OCI-LY1 (cell line): ENCODE measurements around the gene LCN2.
A peak's percentile ranks its signal among the peaks of the same experiment; 100 is the strongest.

Source experiments
- H2AFZ ChIP-seq: fragments of 200-600 bp; sonication (generic), shearing (Covaris generic); 2 replicates; pipeline ENCODE4 v1.6.0; 2014; ENCODE audit warnings: antibody characterized with exemption, mild to moderate bottlenecking, low read length
- H3F3A ChIP-seq: fragments of 200-600 bp; sonication (generic), shearing (Covaris generic); 2 replicates; pipeline ENCODE4 v1.6.0; 2014; ENCODE audit warnings: mild to moderate bottlenecking, antibody characterized with exemption, low read length, moderate library complexity; ENCODE audit not compliant: insufficient read depth
- H3K27ac ChIP-seq: fragments of 200-600 bp; sonication (generic); 2 replicates; pipeline ENCODE4 v1.5.1; 2014; ENCODE audit warnings: low read length, mixed run types, mild to moderate bottlenecking, low read depth; ENCODE audit not compliant: poor library complexity, severe bottlenecking
- H3K27me3 ChIP-seq: fragments of 200-600 bp; sonication (generic); 2 replicates; pipeline ENCODE4 v1.6.0; 2014; ENCODE audit warnings: antibody characterized with exemption, mild to moderate bottlenecking, low read length, moderate library complexity; ENCODE audit not compliant: insufficient read depth
- H3K36me3 ChIP-seq: fragments of 200-600 bp; sonication (generic); 2 replicates; pipeline ENCODE4 v1.6.1; 2014; ENCODE audit warnings: mild to moderate bottlenecking, antibody characterized with exemption, low read length, moderate library complexity, mixed read lengths; ENCODE audit not compliant: insufficient read depth
- H3K4me1 ChIP-seq: fragments of 200-600 bp; sonication (generic); 2 replicates; pipeline ENCODE4 v1.5.1; 2014; ENCODE audit warnings: mild to moderate bottlenecking, low read length, moderate library complexity; ENCODE audit not compliant: insufficient read depth, severe bottlenecking
- H3K4me2 ChIP-seq: fragments of 200-600 bp; sonication (generic), shearing (Covaris generic); 2 replicates; pipeline ENCODE4 v1.6.1; 2014; ENCODE audit warnings: low read length
- H3K4me3 ChIP-seq: fragments of 200-600 bp; sonication (generic); 2 replicates; pipeline ENCODE4 v1.5.1; 2014; ENCODE audit warnings: low read length, low read depth, mild to moderate bottlenecking, mixed read lengths; ENCODE audit not compliant: poor library complexity, severe bottlenecking
- H3K79me2 ChIP-seq: fragments of 200-600 bp; shearing (Covaris generic); 2 replicates; pipeline ENCODE4 v1.6.1; 2016; ENCODE audit warnings: mixed run types, low read length, mixed read lengths; ENCODE audit not compliant: insufficient read depth
- H3K9ac ChIP-seq: fragments of 200-600 bp; sonication (generic), shearing (Covaris generic); 2 replicates; pipeline ENCODE4 v1.6.1; 2014; ENCODE audit warnings: mild to moderate bottlenecking, low read length, mixed read lengths
- H3K9me2 ChIP-seq: fragments of 200-600 bp; sonication (generic), shearing (Covaris generic); 2 replicates; pipeline ENCODE4 v1.6.1; 2014; ENCODE audit warnings: low read depth, mild to moderate bottlenecking, low read length, mixed read lengths
- H3K9me3 ChIP-seq: fragments of 200-600 bp; shearing (Covaris generic); 2 replicates; pipeline ENCODE4 v1.6.1; 2014; ENCODE audit warnings: low read length, mixed read lengths
- H4K20me1 ChIP-seq: fragments of 200-600 bp; sonication (generic), shearing (Covaris generic); 2 replicates; pipeline ENCODE4 v1.6.0; 2016; ENCODE audit warnings: mild to moderate bottlenecking, low read length; ENCODE audit not compliant: insufficient read depth
- EZH2 ChIP-seq: fragments of 200-600 bp; sonication (generic), shearing (Covaris generic); IDR thresholded peaks from 2 replicates; pipeline ENCODE4 v1.8.0; 2017; ENCODE audit warnings: borderline replicate concordance, mixed run types, mild to moderate bottlenecking, antibody characterized with exemption, low read length, moderate library complexity, mixed read lengths
- TF ChIP-seq, protein P1 (sequence below): fragments of 200-600 bp; sonication (generic), shearing (Covaris generic); IDR thresholded peaks from 2 replicates; pipeline ENCODE4 v1.5.1; 2017; ENCODE audit warnings: mild to moderate bottlenecking, antibody characterized with exemption, low read length, moderate library complexity, mixed read lengths

LCN2 gene

DNA sequence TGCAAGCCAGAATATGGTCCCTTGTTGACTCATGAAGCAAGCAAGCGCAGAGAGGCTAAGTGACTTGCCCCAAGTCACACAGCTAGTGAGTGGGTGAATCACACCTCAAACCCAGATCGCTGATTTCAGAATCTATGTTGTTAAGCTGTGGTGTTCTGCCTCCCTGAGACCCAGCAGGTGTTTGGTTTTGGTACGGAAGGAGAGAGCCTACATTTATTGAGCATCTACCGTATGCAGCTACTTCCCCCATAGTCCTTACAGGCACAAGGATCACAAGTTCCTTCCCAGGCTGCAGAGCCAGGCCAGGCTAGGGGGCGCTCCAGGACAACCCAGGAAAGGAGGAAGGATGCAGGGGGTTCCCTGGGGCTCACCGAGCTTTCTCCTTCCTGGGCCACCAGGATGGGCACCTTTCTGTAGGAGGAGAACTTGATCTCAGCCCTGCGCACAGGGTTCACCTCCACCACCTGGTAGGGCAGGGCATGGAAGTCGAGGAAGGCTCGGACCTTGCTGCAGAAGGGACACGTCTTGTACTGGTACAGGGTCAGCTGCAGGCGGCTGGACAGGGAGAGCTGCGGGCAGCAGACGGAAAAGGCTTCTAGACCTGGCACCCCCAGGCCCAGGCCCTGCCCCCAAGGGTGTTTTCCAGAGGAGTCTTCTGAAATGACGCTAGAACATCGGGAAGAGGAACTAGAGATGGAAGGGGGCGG lies 24.2 kb upstream of the LCN2 start:
- TF ChIP-seq, protein P1, sequence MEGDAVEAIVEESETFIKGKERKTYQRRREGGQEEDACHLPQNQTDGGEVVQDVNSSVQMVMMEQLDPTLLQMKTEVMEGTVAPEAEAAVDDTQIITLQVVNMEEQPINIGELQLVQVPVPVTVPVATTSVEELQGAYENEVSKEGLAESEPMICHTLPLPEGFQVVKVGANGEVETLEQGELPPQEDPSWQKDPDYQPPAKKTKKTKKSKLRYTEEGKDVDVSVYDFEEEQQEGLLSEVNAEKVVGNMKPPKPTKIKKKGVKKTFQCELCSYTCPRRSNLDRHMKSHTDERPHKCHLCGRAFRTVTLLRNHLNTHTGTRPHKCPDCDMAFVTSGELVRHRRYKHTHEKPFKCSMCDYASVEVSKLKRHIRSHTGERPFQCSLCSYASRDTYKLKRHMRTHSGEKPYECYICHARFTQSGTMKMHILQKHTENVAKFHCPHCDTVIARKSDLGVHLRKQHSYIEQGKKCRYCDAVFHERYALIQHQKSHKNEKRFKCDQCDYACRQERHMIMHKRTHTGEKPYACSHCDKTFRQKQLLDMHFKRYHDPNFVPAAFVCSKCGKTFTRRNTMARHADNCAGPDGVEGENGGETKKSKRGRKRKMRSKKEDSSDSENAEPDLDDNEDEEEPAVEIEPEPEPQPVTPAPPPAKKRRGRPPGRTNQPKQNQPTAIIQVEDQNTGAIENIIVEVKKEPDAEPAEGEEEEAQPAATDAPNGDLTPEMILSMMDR: peak; percentile 75
- TF ChIP-seq EZH2: no peak
- Histone ChIP-seq H3K4me2 (peak overlapping the region; percentile 94), H3K9ac (no peak overlapping the region), H3K27me3 (no peaks in the 10 kb centered on the region), H3K27ac (peak overlapping the region; percentile 42), H3K79me2 (peaks cover 10% of the 10 kb centered on the region), H3K36me3 (peaks cover 40% of the 10 kb centered on the region), H4K20me1 (no peaks in the 10 kb centered on the region), H3K9me2 (no peaks in the 10 kb centered on the region), H3K9me3 (no peaks in the 10 kb centered on the region), H2AFZ (no peak overlapping the region), H3K4me1 (peaks cover 26% of the 10 kb centered on the region), H3F3A (no peaks in the 10 kb centered on the region), H3K4me3 (peak overlapping the region; percentile 92)

DNA sequence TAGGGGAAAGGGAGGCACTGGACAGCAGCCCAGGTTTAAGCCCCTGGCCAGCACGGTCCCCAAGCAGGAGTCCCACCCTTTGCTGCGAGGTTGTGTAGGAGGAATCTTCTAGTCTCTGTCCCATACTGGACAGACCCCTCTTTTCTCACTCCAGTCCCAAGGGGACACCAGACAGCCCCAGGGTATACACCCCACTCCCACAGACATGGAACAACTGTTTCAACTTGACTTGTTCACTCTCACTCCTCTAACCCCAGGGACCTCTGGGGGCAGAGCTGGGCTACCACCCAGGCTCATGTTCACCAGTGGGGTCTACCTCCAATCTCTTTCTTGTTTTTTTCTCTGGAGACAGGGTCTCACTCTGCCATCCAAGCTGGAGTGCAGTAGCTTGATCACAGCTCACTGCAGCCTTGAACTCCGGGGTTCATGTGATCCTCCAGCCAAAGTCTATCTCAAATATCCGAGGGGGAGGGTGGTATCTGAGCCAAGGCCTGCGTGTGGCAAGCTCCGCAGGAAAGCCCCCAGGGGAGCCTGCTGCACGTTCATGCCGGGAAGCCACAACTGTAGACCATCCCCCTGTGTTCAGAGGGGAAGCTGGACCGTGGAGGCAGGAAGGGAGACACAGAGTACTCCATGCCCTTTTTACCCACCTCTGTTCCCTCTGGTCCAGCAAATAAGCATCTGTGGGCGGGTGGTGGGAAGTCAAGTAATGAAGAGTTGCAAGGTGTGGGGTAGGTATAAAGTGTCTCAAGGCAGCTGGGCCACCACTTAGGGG lies 23.5 kb upstream of the LCN2 start:
- Histone ChIP-seq H3K9ac (peak overlapping the region; percentile 88; the same call in 1 of the 2 replicates), H3K9me3 (no peaks in the 10 kb centered on the region), H3K36me3 (peaks cover 35% of the 10 kb centered on the region), H3K27ac (peak overlapping the region; percentile 42), H3F3A (no peaks in the 10 kb centered on the region), H3K4me3 (peak overlapping the region; percentile 92), H3K9me2 (no peaks in the 10 kb centered on the region), H2AFZ (no peak overlapping the region), H3K4me2 (peak overlapping the region; percentile 94), H3K4me1 (peaks cover 26% of the 10 kb centered on the region), H3K27me3 (no peaks in the 10 kb centered on the region), H3K79me2 (peaks cover 10% of the 10 kb centered on the region), H4K20me1 (no peaks in the 10 kb centered on the region)
- TF ChIP-seq EZH2: no peak
- TF ChIP-seq, protein P1: no peak

DNA sequence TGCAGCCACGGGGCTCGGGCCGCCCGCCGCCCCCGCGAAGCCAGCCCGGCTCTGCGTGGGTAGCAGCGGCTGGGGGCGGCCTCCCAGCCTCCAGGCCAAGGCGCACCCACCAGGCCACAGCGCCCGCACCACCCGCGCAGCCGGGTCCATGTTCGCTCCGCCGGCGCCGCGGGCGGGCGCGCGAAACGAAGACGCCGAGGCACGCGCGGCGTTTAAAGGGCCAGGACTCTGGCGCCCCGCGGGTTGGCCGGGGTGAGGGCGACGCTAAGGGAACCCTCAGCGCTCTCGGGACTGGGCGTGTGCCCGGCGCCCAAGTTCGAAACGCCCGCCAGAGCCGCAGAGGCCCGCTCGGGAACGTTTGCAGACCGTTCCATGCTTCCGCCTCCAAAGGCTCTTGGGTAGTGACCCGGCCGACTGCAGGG lies 21.7 kb upstream of the LCN2 start, which contains the start of gene PTGES2:
Gene PTGES2, minus strand, starts transcription at position 162 of the 422 bp plus-strand sequence. Its CDS starts 12 bp downstream, at position 150.
- H2AFZ ChIP-seq: no peak within 1 kb of the TSS
- H3K27me3 ChIP-seq: no peaks in the 10 kb centered on the region
- H3K36me3 ChIP-seq: peaks cover 19% of the 10 kb centered on the region
- peaks cover 26% of the 10 kb centered on the region for H3K4me1 ChIP-seq
- no peaks in the 10 kb centered on the region for H4K20me1 ChIP-seq
- H3K9me3 ChIP-seq: no peaks in the 10 kb centered on the region
- peak within 1 kb of the TSS; percentile 92 for H3K4me3 ChIP-seq
- peak within 1 kb of the TSS; percentile 88 for H3K27ac ChIP-seq
- no peaks in the 10 kb centered on the region for H3F3A ChIP-seq
- H3K4me2 ChIP-seq: peak within 1 kb of the TSS; percentile 94
- no peak for TF ChIP-seq EZH2
- TF ChIP-seq, protein P1: no peak
- H3K9ac ChIP-seq: peak within 1 kb of the TSS; percentile 88
- H3K79me2 ChIP-seq: peaks cover 10% of the 10 kb centered on the region
- no peaks in the 10 kb centered on the region for H3K9me2 ChIP-seq
